H1 (cell line): ENCODE measurements around the gene PBX3.

Experiments
- CTCF ChIP-seq, 3 experiments: IDR thresholded peaks; 1 replicate in 2 of 3; 2 replicates in 1 of 3; pipeline versions ENCODE4 v1.5.1 to v1.6.1; 2011; ENCODE audit warnings: low read length in 3 of 3, mild to moderate bottlenecking in 3 of 3, inconsistent platforms in 2 of 3, low read depth in 1 of 3, moderate library complexity in 1 of 3; ENCODE audit not compliant: insufficient read depth in 1 of 3; ENCODE audit errors: control extremely low read depth in 1 of 3
- EZH2 ChIP-seq: fragments of 200-600 bp; sonication (generic); IDR thresholded peaks from 2 replicates; pipeline ENCODE4 v1.7.1; 2012; ENCODE audit warnings: low read depth, mild to moderate bottlenecking, moderate library complexity, low read length, inconsistent platforms; ENCODE audit not compliant: severe bottlenecking
- SP1 ChIP-seq: IDR thresholded peaks from 2 replicates; pipeline ENCODE4 v1.6.1; 2011; ENCODE audit warnings: low read depth, low read length
- TAF1 ChIP-seq: IDR thresholded peaks from 2 replicates; pipeline ENCODE4 v1.6.1; 2011; ENCODE audit warnings: mild to moderate bottlenecking, low read depth, low read length
- ZNF274 ChIP-seq: IDR thresholded peaks from 2 replicates; pipeline ENCODE4 v1.7.0; 2012; ENCODE audit warnings: low read length, borderline replicate concordance; ENCODE audit errors: extremely low read depth

- TF ChIP-seq EZH2: no peak
- TF ChIP-seq TAF1: no peak
- no peak for TF ChIP-seq SP1
- no peak for TF ChIP-seq ZNF274
- no peak for TF ChIP-seq CTCF (IDR thresholded peaks at IDR 0.05; ENCODE audit: control extremely low read depth in 1 of 3, insufficient read depth in 1 of 3, low read depth in 1 of 3, low read length in 3 of 3)
Observed at GRCh38 chr9:125949703-125950460, 202.7 kb downstream of the PBX3 start.
